ENCODE measurements around the gene AKT3.

The AKT3 gene

GRCh38 chr1:243546457-243546856 is 303.6 kb downstream of the AKT3 start:
- no peak for DNase-seq

GRCh38 chr1:243543501-243543900 is 306.5 kb downstream of the AKT3 start:
- no peak for DNase-seq

- no peak for DNase-seq
These were observed 307.2 kb downstream of the AKT3 start for GRCh38 chr1:243542739-243543415.

GRCh38 chr1:243539636-243540035 is 310.4 kb downstream of the AKT3 start:
- no peak for DNase-seq

GRCh38 chr1:243535014-243535413 is 315.0 kb downstream of the AKT3 start:
- DNase-seq: no peak

- no peak for DNase-seq
These were observed 320.5 kb downstream of the AKT3 start for GRCh38 chr1:243529512-243529911.

- DNase-seq: no peak
These were observed 321.5 kb downstream of the AKT3 start for GRCh38 chr1:243528459-243529121.

GRCh38 chr1:243526180-243526579 is 323.9 kb downstream of the AKT3 start:
- no peak for DNase-seq

- DNase-seq: no peak
These were observed 325.0 kb downstream of the AKT3 start for GRCh38 chr1:243525085-243525487.

GRCh38 chr1:243523766-243524165 is 326.3 kb downstream of the AKT3 start:
- no peak for DNase-seq

- no peak for DNase-seq
These were observed 329.2 kb downstream of the AKT3 start for GRCh38 chr1:243520831-243521230.

- DNase-seq: no peak
These were observed 335.1 kb downstream of the AKT3 start for GRCh38 chr1:243514927-243515326.

GRCh38 chr1:243513726-243514491 is 336.1 kb downstream of the AKT3 start:
- no peak for DNase-seq

- no peak for DNase-seq
These were observed 339.1 kb downstream of the AKT3 start for GRCh38 chr1:243510928-243511327.

GRCh38 chr1:243508943-243509342 is 341.1 kb downstream of the AKT3 start:
- no peak for DNase-seq

GRCh38 chr1:243508303-243508713 is 341.7 kb downstream of the AKT3 start:
- no peak for DNase-seq

- no peak for DNase-seq
These were observed 342.3 kb downstream of the AKT3 start for GRCh38 chr1:243507672-243508302.

GRCh38 chr1:243507001-243507671 is 342.9 kb downstream of the AKT3 start:
- DNase-seq: no peak

GRCh38 chr1:243505986-243506689 is 343.9 kb downstream of the AKT3 start:
- no peak for DNase-seq

- no peak for DNase-seq
These were observed 346.9 kb downstream of the AKT3 start for GRCh38 chr1:243503155-243503554.

- DNase-seq: no peak
These were observed 349.0 kb downstream of the AKT3 start for GRCh38 chr1:243501002-243501401.

- no peak for DNase-seq
These were observed 349.5 kb downstream of the AKT3 start for GRCh38 chr1:243500512-243500911.
